Measurements from ENCODE around the gene HOMER3. TPM values are rescaled to one million over a fixed set of nuclear protein-coding genes. Genes with fewer than 3 reads are reported as not detected.

Gene HOMER3
- total RNA-seq, 1 experiment from 2014 or later = 58.9 TPM

DNA sequence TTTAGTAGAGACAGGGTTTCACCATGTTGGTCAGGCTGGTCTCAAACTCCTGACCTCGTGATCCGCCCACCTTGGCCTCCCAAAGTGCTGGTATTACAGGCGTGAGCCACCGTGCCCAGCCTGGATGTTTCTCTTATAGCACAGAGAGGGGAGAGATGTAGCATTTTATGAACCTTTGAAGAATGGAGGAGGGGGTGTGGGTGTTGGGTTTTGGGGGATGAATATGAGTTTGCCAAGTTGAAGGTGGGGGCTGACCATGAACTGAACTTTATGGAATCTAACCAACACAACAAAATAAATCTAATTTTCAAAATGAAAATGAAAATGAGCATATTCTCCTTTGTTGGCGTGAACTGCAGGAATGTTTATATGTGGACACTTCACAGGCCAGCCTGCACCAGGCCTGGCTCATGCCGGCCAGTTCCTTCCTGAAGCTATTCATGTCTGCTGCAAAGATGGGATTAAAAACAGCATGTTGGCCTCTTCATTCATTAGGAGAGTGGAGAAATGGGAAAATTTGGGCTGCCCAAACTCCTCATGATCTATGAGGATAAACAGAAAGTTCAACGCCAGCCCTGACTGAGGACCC lies 39.5 kb upstream of the HOMER3 start:
- TF ChIP-seq, protein P1, sequence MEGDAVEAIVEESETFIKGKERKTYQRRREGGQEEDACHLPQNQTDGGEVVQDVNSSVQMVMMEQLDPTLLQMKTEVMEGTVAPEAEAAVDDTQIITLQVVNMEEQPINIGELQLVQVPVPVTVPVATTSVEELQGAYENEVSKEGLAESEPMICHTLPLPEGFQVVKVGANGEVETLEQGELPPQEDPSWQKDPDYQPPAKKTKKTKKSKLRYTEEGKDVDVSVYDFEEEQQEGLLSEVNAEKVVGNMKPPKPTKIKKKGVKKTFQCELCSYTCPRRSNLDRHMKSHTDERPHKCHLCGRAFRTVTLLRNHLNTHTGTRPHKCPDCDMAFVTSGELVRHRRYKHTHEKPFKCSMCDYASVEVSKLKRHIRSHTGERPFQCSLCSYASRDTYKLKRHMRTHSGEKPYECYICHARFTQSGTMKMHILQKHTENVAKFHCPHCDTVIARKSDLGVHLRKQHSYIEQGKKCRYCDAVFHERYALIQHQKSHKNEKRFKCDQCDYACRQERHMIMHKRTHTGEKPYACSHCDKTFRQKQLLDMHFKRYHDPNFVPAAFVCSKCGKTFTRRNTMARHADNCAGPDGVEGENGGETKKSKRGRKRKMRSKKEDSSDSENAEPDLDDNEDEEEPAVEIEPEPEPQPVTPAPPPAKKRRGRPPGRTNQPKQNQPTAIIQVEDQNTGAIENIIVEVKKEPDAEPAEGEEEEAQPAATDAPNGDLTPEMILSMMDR (IDR thresholded peaks at IDR 0.05; ENCODE audit: unreplicated experiment) = no peak
- intact Hi-C loops (cut with micrococcal nuclease) = no loop called here
- no TSS peak for BruUV-seq (replicated peaks)
- no peak for DNase-seq (ENCODE audit: unreplicated experiment)
- Mint-ChIP-seq H3K4me3 (ENCODE audit: unreplicated experiment) (no peak overlapping the region), H3K9me3 (ENCODE audit: unreplicated experiment) (no peaks in the 10 kb centered on the region), H3K4me1 (ENCODE audit: insufficient read depth, unreplicated experiment) (no peaks in the 10 kb centered on the region), H3K27me3 (ENCODE audit: insufficient read depth, unreplicated experiment) (no peaks in the 10 kb centered on the region), H3K36me3 (ENCODE audit: insufficient read depth, unreplicated experiment) (no peaks in the 10 kb centered on the region), H3K27ac (ENCODE audit: low read depth, unreplicated experiment) (no peak overlapping the region)
- ChIA-PET POLR2A (interaction anchor here (0.6 kb wide), 1 partner anchor 61 kb away, joined by 3 read pairs; the partner anchor contains the start of genes COPE and DDX49), CTCF (interaction anchor here (0.7 kb wide), 1 partner anchor 9 kb away, joined by 3 read pairs; no protein-coding TSS in a partner anchor)

DNA sequence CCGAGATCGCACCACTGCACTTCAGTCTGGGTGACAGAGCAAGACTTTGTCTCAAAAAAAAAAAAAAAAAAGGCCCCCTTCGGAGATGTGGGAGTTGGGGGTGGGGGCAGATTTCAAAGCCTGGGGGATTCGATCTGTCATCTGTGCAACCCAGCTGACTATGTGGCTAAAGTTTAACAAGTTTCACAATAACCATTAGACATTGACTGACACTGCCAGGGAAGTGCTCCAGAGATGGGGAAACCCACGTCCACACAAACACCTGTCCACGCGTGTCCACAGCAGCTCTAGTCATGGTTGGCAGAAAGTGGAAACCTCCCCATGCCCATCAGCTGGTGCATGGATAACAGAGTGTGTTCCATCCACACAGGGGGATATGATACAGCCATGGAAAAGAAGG lies 37.6 kb upstream of the HOMER3 start:
- Mint-ChIP-seq H3K27me3 (ENCODE audit: insufficient read depth, unreplicated experiment) (no peaks in the 10 kb centered on the region), H3K36me3 (ENCODE audit: insufficient read depth, unreplicated experiment) (no peaks in the 10 kb centered on the region), H3K4me1 (ENCODE audit: insufficient read depth, unreplicated experiment) (no peaks in the 10 kb centered on the region), H3K4me3 (ENCODE audit: unreplicated experiment) (no peak overlapping the region), H3K27ac (ENCODE audit: low read depth, unreplicated experiment) (no peak overlapping the region), H3K9me3 (ENCODE audit: unreplicated experiment) (no peaks in the 10 kb centered on the region)
- ChIA-PET POLR2A (no interaction called here), CTCF (no interaction called here)
- DNase-seq (ENCODE audit: unreplicated experiment) = no peak
- BruUV-seq (replicated peaks) = no TSS peak
- intact Hi-C loops (cut with micrococcal nuclease) = no loop called here
- TF ChIP-seq, protein P1 (IDR thresholded peaks at IDR 0.05; ENCODE audit: unreplicated experiment) = no peak

DNA sequence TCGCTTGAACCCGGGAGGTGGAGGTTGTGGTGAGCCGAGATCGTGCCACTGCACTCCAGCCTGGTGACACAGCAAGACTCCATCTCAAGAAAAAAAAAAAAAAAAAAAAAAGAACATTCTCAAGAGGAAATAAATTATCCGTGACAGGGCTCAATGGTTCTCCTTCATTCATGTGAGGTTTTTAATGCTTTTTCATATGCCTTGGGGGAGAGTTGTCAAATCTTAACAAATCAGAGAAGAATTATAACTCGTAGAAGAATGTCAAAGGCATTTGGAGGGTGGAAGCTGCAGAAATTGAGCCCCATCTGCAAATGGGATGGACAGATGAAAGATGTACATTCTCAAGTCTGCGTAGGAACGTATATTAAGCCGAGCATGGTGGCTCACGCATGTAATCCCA lies 34.9 kb upstream of the HOMER3 start:
- CTCF ChIA-PET = interaction anchor here (0.6 to 2.5 kb wide), 3 partner anchors 10 to 175 kb away, joined by 3 to 7 read pairs (median 3); no protein-coding TSS in a partner anchor

DNA sequence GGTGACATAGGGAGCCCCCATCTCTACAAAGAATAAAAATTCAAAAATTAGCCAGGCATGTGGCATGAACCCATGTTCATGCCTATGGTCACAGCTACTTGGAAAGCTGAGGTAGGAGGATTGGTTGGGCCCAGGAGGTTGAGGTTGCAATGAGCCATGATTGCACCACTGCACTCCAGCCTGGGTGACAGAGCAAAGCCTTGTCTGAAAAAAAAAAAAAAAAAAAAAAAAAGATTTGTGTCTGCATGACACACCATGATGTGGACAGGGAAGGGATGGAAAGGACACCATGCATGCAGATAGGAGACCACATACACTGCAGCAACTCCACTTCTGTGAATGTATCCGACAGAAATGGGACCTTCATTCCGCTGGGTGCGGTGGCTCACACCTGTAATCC lies 34.0 kb upstream of the HOMER3 start:
- no peak overlapping the region for H3K27ac Mint-ChIP-seq (ENCODE audit: low read depth, unreplicated experiment)
- POLR2A ChIA-PET = interaction anchor here (0.6 kb wide), 1 partner anchor 196 kb away, joined by 3 read pairs; no protein-coding TSS in a partner anchor

More for the DNA sequence above, 34.9 kb upstream of the HOMER3 start:
- Mint-ChIP-seq H3K9me3 (ENCODE audit: unreplicated experiment) (no peaks in the 10 kb centered on the region), H3K4me3 (ENCODE audit: unreplicated experiment) (no peak overlapping the region), H3K27me3 (ENCODE audit: insufficient read depth, unreplicated experiment) (no peaks in the 10 kb centered on the region), H3K27ac (ENCODE audit: low read depth, unreplicated experiment) (no peak overlapping the region), H3K4me1 (ENCODE audit: insufficient read depth, unreplicated experiment) (no peaks in the 10 kb centered on the region), H3K36me3 (ENCODE audit: insufficient read depth, unreplicated experiment) (no peaks in the 10 kb centered on the region)
- POLR2A ChIA-PET = no interaction called here
- TF ChIP-seq, protein P1 (IDR thresholded peaks at IDR 0.05; ENCODE audit: unreplicated experiment) = no peak
- BruUV-seq (replicated peaks) = no TSS peak
- intact Hi-C loops (cut with micrococcal nuclease) = no loop called here
- DNase-seq (ENCODE audit: unreplicated experiment) = no peak

More for the DNA sequence above, 34.0 kb upstream of the HOMER3 start:
- TF ChIP-seq, protein P1 (IDR thresholded peaks at IDR 0.05; ENCODE audit: unreplicated experiment) = no peak
- intact Hi-C loops (cut with micrococcal nuclease) = no loop called here
- Mint-ChIP-seq H3K4me1 (ENCODE audit: insufficient read depth, unreplicated experiment) (no peaks in the 10 kb centered on the region), H3K4me3 (ENCODE audit: unreplicated experiment) (no peak overlapping the region), H3K36me3 (ENCODE audit: insufficient read depth, unreplicated experiment) (no peaks in the 10 kb centered on the region), H3K9me3 (ENCODE audit: unreplicated experiment) (no peaks in the 10 kb centered on the region), H3K27me3 (ENCODE audit: insufficient read depth, unreplicated experiment) (no peaks in the 10 kb centered on the region)
- BruUV-seq (replicated peaks) = no TSS peak
- DNase-seq (ENCODE audit: unreplicated experiment) = no peak
- CTCF ChIA-PET = interaction anchor here (0.5 to 0.6 kb wide), 4 partner anchors 12 to 683 kb away, joined by 3 to 7 read pairs (median 3); no protein-coding TSS in a partner anchor
